Thymus (tissue), 11 donors: ENCODE data around the gene RC3H2. TPM values are rescaled to one million over a fixed set of nuclear protein-coding genes. Genes with fewer than 3 reads are reported as not detected.

Experiments used
- DNase-seq, 9 donors: peaks; one replicate each; pipeline ENCODE4 v3.0.0-alpha.2; 2013; ENCODE audit warnings: low spot score in 9 of 9, low read depth in 6 of 9, missing footprints in 1 of 9
- H3K27ac ChIP-seq, 2 donors: one replicate each; pipeline ENCODE4 v1.5.1; 2013; ENCODE audit warnings: control low read depth in 1 of 2, low read depth in 1 of 2, low read length in 1 of 2, mild to moderate bottlenecking in 1 of 2, moderate library complexity in 1 of 2
- H3K27me3 ChIP-seq, 2 donors: one replicate each; pipeline ENCODE4 v1.5.1; 2013; ENCODE audit warnings: low read length in 1 of 2; ENCODE audit not compliant: control insufficient read depth in 2 of 2, insufficient read depth in 1 of 2
- H3K36me3 ChIP-seq, 2 donors: one replicate each; pipeline ENCODE4 v1.5.1; 2013; ENCODE audit warnings: low read length in 1 of 2, mild to moderate bottlenecking in 1 of 2, moderate library complexity in 1 of 2; ENCODE audit not compliant: control insufficient read depth in 2 of 2, insufficient read depth in 2 of 2
- H3K4me1 ChIP-seq, 2 donors: one replicate each; pipeline ENCODE4 v1.5.1; 2013; ENCODE audit warnings: low read length in 2 of 2; ENCODE audit not compliant: control insufficient read depth in 2 of 2, insufficient read depth in 2 of 2
- H3K4me3 ChIP-seq, 2 donors: one replicate each; pipeline ENCODE4 v1.5.1; 2013; ENCODE audit warnings: low read length in 2 of 2, control low read depth in 1 of 2, mild to moderate bottlenecking in 1 of 2
- H3K9me3 ChIP-seq, 2 donors: one replicate each; pipeline ENCODE4 v1.5.1; 2013; ENCODE audit warnings: low read length in 1 of 2, mild to moderate bottlenecking in 1 of 2; ENCODE audit not compliant: control insufficient read depth in 2 of 2, insufficient read depth in 1 of 2
- WGBS: extraction: QIAGEN DNeasy Blood & Tissue Kit; methylation state at CpG from one replicate; pipeline ENCODE4 v1.1.7; 2013; 5-methylcytosine and 5-hydroxymethylcytosine counted together
- polyA plus RNA-seq: library from polyadenylated mRNA; stranded (reverse); fragments of 200-250 nt; gene quantifications from one replicate; pipeline ENCODE4 v1.2.3, GENCODE V29; 2013
- total RNA-seq: library from RNA; stranded (reverse); fragments of 120-200 nt; gene quantifications from one replicate; pipeline ENCODE4 v1.2.4, GENCODE V29; 2013
- donor health status: healthy.

Gene RC3H2
- total and polyA plus RNA-seq, 2 donors, result 14.7 to 29.7 TPM

GRCh38 chr9:122941582-122942234 is 36.5 kb upstream of the RC3H2 start:
- peaks cover 9 to 14% of the 10 kb centered on the region in 2 donors for H3K4me1 ChIP-seq

DNA sequence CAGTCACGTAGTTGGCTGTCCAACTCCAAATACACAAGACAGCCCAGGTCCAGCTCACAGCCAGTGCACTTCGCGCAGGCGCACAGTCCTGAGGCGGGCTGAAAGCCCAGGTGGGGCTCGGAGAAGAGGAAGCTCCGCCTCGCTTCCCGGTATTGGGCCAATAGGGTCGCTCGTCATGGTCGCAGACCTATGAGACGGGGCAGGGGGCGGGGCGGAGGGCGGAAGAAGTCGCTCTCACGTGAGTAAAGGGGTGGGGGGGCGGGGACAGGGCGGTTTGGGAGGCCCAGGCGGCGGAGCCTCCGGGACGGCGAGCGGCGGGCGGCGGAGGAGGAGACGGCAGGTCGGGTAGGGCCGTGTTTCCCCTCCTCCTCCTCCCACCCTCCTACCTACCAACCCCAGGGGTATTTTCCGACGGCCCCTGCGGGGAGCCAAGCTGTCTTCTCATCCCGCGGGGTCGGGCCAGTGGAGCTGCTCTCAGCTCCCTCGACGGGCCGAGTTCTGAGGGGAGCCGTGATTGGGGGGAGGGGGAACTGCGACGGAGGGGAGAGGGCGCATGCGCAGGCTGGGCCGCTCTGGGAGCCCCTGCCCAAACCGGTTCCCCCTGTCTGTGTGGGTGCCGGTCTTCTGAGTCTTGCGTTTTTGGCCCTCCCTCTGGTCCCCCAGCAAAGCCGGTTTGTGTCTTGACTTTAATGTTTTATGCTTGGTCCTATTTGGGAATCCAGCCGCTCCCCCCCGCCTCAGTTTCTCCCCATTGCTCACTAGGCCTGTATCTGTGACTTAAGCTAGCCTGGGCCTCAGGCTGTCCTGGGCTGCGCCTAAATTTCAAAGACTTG is 35.8 kb upstream of the RC3H2 start, which contains the start of gene RABGAP1:
RABGAP1 (plus strand) TSS at position 272 of the 833 bp plus-strand sequence. CDS start 16,040 bp downstream, outside the sequence.
- H3K27ac ChIP-seq, result peak within 1 kb of the TSS; percentile 92 to 96
- H3K4me3 ChIP-seq, result peak within 1 kb of the TSS; percentile 87 to 89
- peak; percentile 93 to 99 (median 97) for DNase-seq
- under 1% methylated on average over 54 of the region's 54 CpGs for WGBS
- peaks cover 7 to 12% of the 10 kb centered on the region in 2 donors for H3K36me3 ChIP-seq
- peaks cover 9 to 14% of the 10 kb centered on the region in 2 donors for H3K4me1 ChIP-seq
- H3K9me3 ChIP-seq, result peaks cover 0 to 1% of the 10 kb centered on the region in 2 donors
- H3K27me3 ChIP-seq, result no peaks in the 10 kb centered on the region

More at GRCh38 chr9:122941582-122942234, 36.5 kb upstream of the RC3H2 start:
- Histone ChIP-seq H3K36me3 (peaks cover 2 to 7% of the 10 kb centered on the region in 2 donors), H3K27ac (peak overlapping the region; percentile 92 to 96), H3K4me3 (peak overlapping the region; percentile 87 to 89), H3K27me3 (no peaks in the 10 kb centered on the region), H3K9me3 (peaks cover 0 to 1% of the 10 kb centered on the region in 2 donors)
- 23% methylated on average over 17 of the region's 17 CpGs for WGBS
- DNase-seq, result peak in 4 of 9 donors; percentile 13 to 47 (median 38)

GRCh38 chr9:122940454-122940748 is 35.2 kb upstream of the RC3H2 start:
- WGBS, result 36% methylated on average over 6 of the region's 6 CpGs
- Histone ChIP-seq H3K4me1 (peaks cover 9 to 14% of the 10 kb centered on the region in 2 donors), H3K27ac (peak overlapping the region; percentile 40 to 86), H3K9me3 (peaks cover 0 to 1% of the 10 kb centered on the region in 2 donors), H3K4me3 (peak overlapping the region; percentile 87 to 89), H3K27me3 (no peaks in the 10 kb centered on the region), H3K36me3 (peaks cover 7 to 12% of the 10 kb centered on the region in 2 donors)
- DNase-seq, result no peak

- Histone ChIP-seq H3K9me3 (peaks cover 0 to 1% of the 10 kb centered on the region in 2 donors), H3K4me3 (no peak overlapping the region), H3K27ac (no peak overlapping the region), H3K27me3 (no peaks in the 10 kb centered on the region), H3K4me1 (peaks cover 9 to 14% of the 10 kb centered on the region in 2 donors), H3K36me3 (peaks cover 7 to 12% of the 10 kb centered on the region in 2 donors)
- DNase-seq, result no peak
- WGBS, result 96% methylated on average over 4 of the region's 4 CpGs
Measured at GRCh38 chr9:122939601-122940000, 34.4 kb upstream of the RC3H2 start.

DNA sequence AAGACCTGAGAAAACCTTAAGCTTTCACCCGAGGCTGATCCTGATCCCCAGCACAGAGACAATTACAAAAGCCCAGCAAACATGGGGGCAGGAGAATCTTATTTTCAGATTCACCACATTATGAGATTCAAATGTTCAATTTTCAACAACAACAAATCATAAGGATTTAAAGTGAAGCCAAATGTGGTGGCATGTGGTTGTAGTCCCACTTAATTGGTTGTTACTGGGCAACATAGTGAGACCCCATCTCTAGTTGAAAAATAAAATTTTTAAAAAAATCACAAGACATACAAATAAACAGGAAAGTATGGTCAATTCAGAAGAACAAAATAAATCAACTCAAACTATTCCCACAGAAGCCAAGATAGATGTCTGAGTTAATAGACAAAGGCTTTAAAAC is 31.7 kb upstream of the RC3H2 start:
- WGBS, result 96% methylated on average over 1 of the region's 1 CpG
- H3K27me3 ChIP-seq, result no peaks in the 10 kb centered on the region
- no peak overlapping the region for H3K4me3 ChIP-seq
- no peak for DNase-seq
- H3K36me3 ChIP-seq, result peaks cover 7 to 9% of the 10 kb centered on the region in 2 donors
- peaks cover 0 to 1% of the 10 kb centered on the region in 2 donors for H3K9me3 ChIP-seq
- no peak overlapping the region for H3K27ac ChIP-seq
- peaks cover 13 to 15% of the 10 kb centered on the region in 2 donors for H3K4me1 ChIP-seq

DNA sequence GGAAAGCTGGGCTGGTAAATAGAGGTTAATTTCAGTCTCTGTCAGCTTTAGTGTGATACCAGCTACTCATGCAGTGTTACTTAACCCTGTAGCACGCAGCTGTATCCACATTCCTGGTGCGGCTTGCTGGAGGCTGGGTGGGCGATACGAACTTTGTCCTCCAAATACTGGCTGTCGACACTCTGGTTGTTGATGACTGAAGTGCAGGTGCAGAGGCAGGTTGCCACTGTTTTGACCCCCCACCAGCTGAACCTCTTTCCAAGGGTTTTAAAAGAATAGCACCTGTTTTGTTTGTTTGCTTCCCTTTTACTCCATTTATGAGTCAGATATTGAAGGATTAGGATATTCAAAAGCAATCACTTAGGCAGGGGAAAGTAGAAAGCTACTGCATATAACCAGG is 31.3 kb upstream of the RC3H2 start:
- no peak for DNase-seq
- no peaks in the 10 kb centered on the region for H3K27me3 ChIP-seq
- H3K4me3 ChIP-seq, result no peak overlapping the region
- 96% methylated on average over 5 of the region's 5 CpGs for WGBS
- H3K36me3 ChIP-seq, result peaks cover 7 to 9% of the 10 kb centered on the region in 2 donors
- H3K27ac ChIP-seq, result no peak overlapping the region
- peaks cover 10 to 11% of the 10 kb centered on the region in 2 donors for H3K4me1 ChIP-seq
- H3K9me3 ChIP-seq, result peaks cover 1 to 2% of the 10 kb centered on the region in 2 donors

GRCh38 chr9:122931226-122932121 is 26.3 kb upstream of the RC3H2 start, which contains the start of gene ZBTB26:
TSS of gene ZBTB26 (minus strand) at chr9:122931512. CDS start at chr9:122919934, 11,578 bp downstream.
- Histone ChIP-seq H3K4me1 (peaks cover 9 to 11% of the 10 kb centered on the region in 2 donors), H3K27me3 (no peaks in the 10 kb centered on the region), H3K4me3 (peak within 1 kb of the TSS; percentile 80 to 93), H3K27ac (peak within 1 kb of the TSS; percentile 71 to 81), H3K36me3 (peaks cover 2 to 3% of the 10 kb centered on the region in 2 donors), H3K9me3 (peaks cover 0 to 5% of the 10 kb centered on the region in 2 donors)
- WGBS, result under 1% methylated on average over 51 of the region's 51 CpGs
- peak in 8 of 9 donors; percentile 62 to 92 (median 81) for DNase-seq

GRCh38 chr9:122930541-122931225 is 25.5 kb upstream of the RC3H2 start:
- peak overlapping the region; percentile 71 to 81 for H3K27ac ChIP-seq
- peak overlapping the region; percentile 80 to 93 for H3K4me3 ChIP-seq
- peaks cover 9 to 11% of the 10 kb centered on the region in 2 donors for H3K4me1 ChIP-seq

More at GRCh38 chr9:122930541-122931225, 25.5 kb upstream of the RC3H2 start:
- peak in 2 of 9 donors; percentile 17 to 18 for DNase-seq
- peaks cover 0 to 5% of the 10 kb centered on the region in 2 donors for H3K9me3 ChIP-seq
- no peaks in the 10 kb centered on the region for H3K36me3 ChIP-seq
- no peaks in the 10 kb centered on the region for H3K27me3 ChIP-seq
- 30% methylated on average over 10 of the region's 10 CpGs for WGBS
